Mucosa of rectum (tissue), 2 donors: ENCODE data around the gene POT1.

Experiments
- H3K27ac ChIP-seq, 2 donors: one replicate each; pipeline ENCODE4 v1.7.0; 2013; ENCODE audit warnings: inconsistent platforms in 2 of 2, low read depth in 2 of 2, low read length in 2 of 2
- H3K27me3 ChIP-seq, 2 donors: one replicate each; pipeline ENCODE4 v1.7.0; 2013; ENCODE audit warnings: low read length in 2 of 2; ENCODE audit not compliant: control insufficient read depth in 2 of 2, insufficient read depth in 2 of 2
- H3K36me3 ChIP-seq, 2 donors: one replicate each; pipeline ENCODE4 v1.7.0; 2013; ENCODE audit warnings: low read length in 2 of 2; ENCODE audit not compliant: control insufficient read depth in 2 of 2, insufficient read depth in 2 of 2
- H3K4me1 ChIP-seq, 2 donors: one replicate each; pipeline ENCODE4 v1.7.0; 2013; ENCODE audit warnings: low read length in 2 of 2, mild to moderate bottlenecking in 1 of 2; ENCODE audit not compliant: control insufficient read depth in 2 of 2, insufficient read depth in 2 of 2
- H3K4me3 ChIP-seq, 2 donors: one replicate each; pipeline ENCODE4 v1.7.0; 2013; ENCODE audit warnings: low read length in 2 of 2
- H3K9ac ChIP-seq, 2 donors: one replicate each; pipeline ENCODE4 v1.7.0; 2013; ENCODE audit warnings: low read length in 2 of 2, low read depth in 1 of 2, mild to moderate bottlenecking in 1 of 2
- H3K9me3 ChIP-seq, 2 donors: one replicate each; pipeline ENCODE4 v1.7.0; 2013; ENCODE audit warnings: low read length in 2 of 2; ENCODE audit not compliant: control insufficient read depth in 2 of 2
- donor health status: healthy.
- donor health status: Normal muscosa, but diverticular disease.

The POT1 gene

GRCh38 chr7:124915242-124915641 is 14.4 kb downstream of the POT1 start:
- Histone ChIP-seq H3K27ac (no peak overlapping the region), H3K36me3 (peaks cover 0 to 4% of the 10 kb centered on the region in 2 donors), H3K4me3 (no peak overlapping the region), H3K9me3 (no peaks in the 10 kb centered on the region), H3K27me3 (no peaks in the 10 kb centered on the region), H3K4me1 (peaks cover 0 to 3% of the 10 kb centered on the region in 2 donors), H3K9ac (no peak overlapping the region)

GRCh38 chr7:124914298-124914697 is 15.3 kb downstream of the POT1 start:
- no peak overlapping the region for H3K27ac ChIP-seq
- no peak overlapping the region for H3K9ac ChIP-seq
- H3K4me1 ChIP-seq: no peaks in the 10 kb centered on the region
- no peaks in the 10 kb centered on the region for H3K27me3 ChIP-seq
- peaks cover 0 to 4% of the 10 kb centered on the region in 2 donors for H3K36me3 ChIP-seq
- no peak overlapping the region for H3K4me3 ChIP-seq
- H3K9me3 ChIP-seq: no peaks in the 10 kb centered on the region

- Histone ChIP-seq H3K9ac (no peak overlapping the region), H3K36me3 (peaks cover 0 to 4% of the 10 kb centered on the region in 2 donors), H3K27me3 (no peaks in the 10 kb centered on the region)
These were observed 16.7 kb downstream of the POT1 start for GRCh38 chr7:124912972-124913371.

GRCh38 chr7:124909808-124910207 is 19.8 kb downstream of the POT1 start:
- Histone ChIP-seq H3K9me3 (no peaks in the 10 kb centered on the region), H3K27ac (no peak overlapping the region), H3K9ac (no peak overlapping the region), H3K4me3 (no peak overlapping the region), H3K4me1 (no peaks in the 10 kb centered on the region), H3K27me3 (no peaks in the 10 kb centered on the region), H3K36me3 (no peaks in the 10 kb centered on the region)

More at GRCh38 chr7:124912972-124913371, 16.7 kb downstream of the POT1 start:
- no peak overlapping the region for H3K4me3 ChIP-seq
- no peaks in the 10 kb centered on the region for H3K9me3 ChIP-seq
- H3K27ac ChIP-seq: no peak overlapping the region
- H3K4me1 ChIP-seq: no peaks in the 10 kb centered on the region

GRCh38 chr7:124908259-124908658 is 21.4 kb downstream of the POT1 start:
- Histone ChIP-seq H3K27ac (no peak overlapping the region), H3K4me3 (no peak overlapping the region), H3K4me1 (no peaks in the 10 kb centered on the region), H3K9me3 (no peaks in the 10 kb centered on the region), H3K36me3 (no peaks in the 10 kb centered on the region), H3K27me3 (no peaks in the 10 kb centered on the region), H3K9ac (no peak overlapping the region)

- Histone ChIP-seq H3K9me3 (no peaks in the 10 kb centered on the region), H3K36me3 (no peaks in the 10 kb centered on the region), H3K4me1 (no peaks in the 10 kb centered on the region), H3K27me3 (no peaks in the 10 kb centered on the region), H3K4me3 (no peak overlapping the region), H3K9ac (no peak overlapping the region), H3K27ac (no peak overlapping the region)
These were observed 22.1 kb downstream of the POT1 start for GRCh38 chr7:124907490-124907889.

GRCh38 chr7:124898531-124898930 is 31.1 kb downstream of the POT1 start:
- no peak overlapping the region for H3K9ac ChIP-seq
- H3K36me3 ChIP-seq: no peaks in the 10 kb centered on the region
- H3K9me3 ChIP-seq: no peaks in the 10 kb centered on the region

GRCh38 chr7:124896001-124896400 is 33.6 kb downstream of the POT1 start:
- Histone ChIP-seq H3K27me3 (no peaks in the 10 kb centered on the region), H3K9ac (no peak overlapping the region), H3K9me3 (no peaks in the 10 kb centered on the region), H3K36me3 (peaks cover 0 to 11% of the 10 kb centered on the region in 2 donors), H3K4me3 (no peak overlapping the region), H3K27ac (no peak overlapping the region), H3K4me1 (no peaks in the 10 kb centered on the region)

More at GRCh38 chr7:124898531-124898930, 31.1 kb downstream of the POT1 start:
- Histone ChIP-seq H3K27me3 (no peaks in the 10 kb centered on the region), H3K27ac (no peak overlapping the region), H3K4me1 (no peaks in the 10 kb centered on the region), H3K4me3 (no peak overlapping the region)

GRCh38 chr7:124893140-124893827 is 36.3 kb downstream of the POT1 start:
- Histone ChIP-seq H3K36me3 (peaks cover 0 to 14% of the 10 kb centered on the region in 2 donors), H3K9me3 (no peaks in the 10 kb centered on the region), H3K4me3 (no peak overlapping the region), H3K9ac (no peak overlapping the region), H3K27ac (no peak overlapping the region), H3K4me1 (no peaks in the 10 kb centered on the region), H3K27me3 (no peaks in the 10 kb centered on the region)

GRCh38 chr7:124887247-124887646 is 42.4 kb downstream of the POT1 start:
- H3K27me3 ChIP-seq: no peaks in the 10 kb centered on the region
- H3K9ac ChIP-seq: no peak overlapping the region
- no peaks in the 10 kb centered on the region for H3K4me1 ChIP-seq
- H3K4me3 ChIP-seq: no peak overlapping the region
- peaks cover 0 to 12% of the 10 kb centered on the region in 2 donors for H3K36me3 ChIP-seq
- no peak overlapping the region for H3K27ac ChIP-seq
- no peaks in the 10 kb centered on the region for H3K9me3 ChIP-seq
